ENCODE measurements around the gene CSNK1G3.
"Not testable (repeated sequence)": the region's sequence is repeated elsewhere in the genome, so short reads cannot be mapped to it uniquely, and the experiment has no call there.

The CSNK1G3 gene

GRCh38 chr5:123610665-123611405 is 98.9 kb downstream of the CSNK1G3 start:
- intact Hi-C loops (cut with DNase I) = loop anchor here (5.0 kb wide), 1 partner anchor 189 kb away; the partner anchor contains the start of gene CEP120
- DNase-seq = peak in 14 of 42 donors; percentile 10 to 72 (median 36)

- intact Hi-C loops (cut with DNase I) = loop anchor here (5.0 kb wide), 1 partner anchor 189 kb away; the partner anchor contains the start of gene CEP120
- no peak for DNase-seq
Observed at GRCh38 chr5:123611406-123611709, 99.4 kb downstream of the CSNK1G3 start.

GRCh38 chr5:123617561-123617960 is 105.6 kb downstream of the CSNK1G3 start:
- no peak for DNase-seq
- intact Hi-C loops (cut with DNase I) = no loop called here

GRCh38 chr5:123626051-123626450 is 114.1 kb downstream of the CSNK1G3 start:
- no peak for DNase-seq
- intact Hi-C loops (cut with DNase I) = no loop called here

- intact Hi-C loops (cut with DNase I) = no loop called here
- no peak for DNase-seq
Observed at GRCh38 chr5:123628860-123629544, 117.0 kb downstream of the CSNK1G3 start.

- intact Hi-C loops (cut with DNase I) = no loop called here
- DNase-seq = no peak
Observed at GRCh38 chr5:123636006-123636405, 124.0 kb downstream of the CSNK1G3 start.

- intact Hi-C loops (cut with DNase I) = not testable (repeated sequence)
Observed at GRCh38 chr5:123637028-123637427, 125.1 kb downstream of the CSNK1G3 start.

GRCh38 chr5:123639244-123639643 is 127.3 kb downstream of the CSNK1G3 start:
- DNase-seq = no peak
- intact Hi-C loops (cut with DNase I) = no loop called here

More at GRCh38 chr5:123637028-123637427, 125.1 kb downstream of the CSNK1G3 start:
- DNase-seq = not testable (repeated sequence)

- intact Hi-C loops (cut with DNase I) = no loop called here
- no peak for DNase-seq
Observed at GRCh38 chr5:123645024-123645603, 133.1 kb downstream of the CSNK1G3 start.

GRCh38 chr5:123647066-123647465 is 135.1 kb downstream of the CSNK1G3 start:
- DNase-seq = peak in 1 of 42 donors; percentile 3
- intact Hi-C loops (cut with DNase I) = no loop called here

GRCh38 chr5:123651234-123651633 is 139.3 kb downstream of the CSNK1G3 start:
- no peak for DNase-seq
- intact Hi-C loops (cut with DNase I) = no loop called here

- intact Hi-C loops (cut with DNase I) = no loop called here
- no peak for DNase-seq
Observed at GRCh38 chr5:123659011-123659410, 147.0 kb downstream of the CSNK1G3 start.

GRCh38 chr5:123659495-123659894 is 147.5 kb downstream of the CSNK1G3 start:
- DNase-seq = no peak
- intact Hi-C loops (cut with DNase I) = no loop called here

- intact Hi-C loops (cut with DNase I) = no loop called here
- DNase-seq = no peak
Observed at GRCh38 chr5:123664961-123665360, 153.0 kb downstream of the CSNK1G3 start.

- no peak for DNase-seq
- intact Hi-C loops (cut with DNase I) = no loop called here
Observed at GRCh38 chr5:123665822-123666371, 153.9 kb downstream of the CSNK1G3 start.

Data from head of caudate nucleus (tissue), 42 donors.